Neutrophil (primary cell): ENCODE data around the gene C2CD3.

Experiments
- H3K27ac ChIP-seq: fragments of 200-600 bp; sonication (generic); 2 replicates; pipeline ENCODE4 v1.5.1; 2016; ENCODE audit warnings: mild to moderate bottlenecking, moderate library complexity
- H3K27me3 ChIP-seq: fragments of 200-600 bp; sonication (generic); 2 replicates; pipeline ENCODE4 v1.6.0; 2016; ENCODE audit warnings: mild to moderate bottlenecking
- H3K36me3 ChIP-seq: fragments of 200-600 bp; sonication (generic); 2 replicates; pipeline ENCODE4 v1.5.1; 2017
- H3K4me1 ChIP-seq, 2 experiments: fragments of 200-600 bp in 1 of 2; sonication (generic) in 1 of 2; 1 replicate in 1 of 2; 2 replicates in 1 of 2; pipeline versions ENCODE4 v1.5.1 to v1.6.1; 2013 to 2016; ENCODE audit warnings: low read depth in 1 of 2, low read length in 1 of 2, mild to moderate bottlenecking in 1 of 2, moderate library complexity in 1 of 2; ENCODE audit not compliant: control insufficient read depth in 1 of 2, insufficient read depth in 1 of 2
- H3K4me3 ChIP-seq, 2 experiments: fragments of 200-600 bp in 1 of 2; sonication (generic) in 1 of 2; 1 replicate in 1 of 2; 2 replicates in 1 of 2; pipeline ENCODE4 v1.5.1; 2013 to 2016; ENCODE audit warnings: low read depth in 1 of 2, low read length in 1 of 2, mild to moderate bottlenecking in 1 of 2, moderate library complexity in 1 of 2
- H3K9me3 ChIP-seq: fragments of 200-600 bp; sonication (generic); 2 replicates; pipeline ENCODE4 v1.5.1; 2016
- TF ChIP-seq, protein P1 (sequence below): fragments of 200-600 bp; sonication (generic); IDR thresholded peaks from 2 replicates; pipeline ENCODE4 v1.5.1; 2016; ENCODE audit warnings: antibody characterized with exemption

The C2CD3 gene

DNA sequence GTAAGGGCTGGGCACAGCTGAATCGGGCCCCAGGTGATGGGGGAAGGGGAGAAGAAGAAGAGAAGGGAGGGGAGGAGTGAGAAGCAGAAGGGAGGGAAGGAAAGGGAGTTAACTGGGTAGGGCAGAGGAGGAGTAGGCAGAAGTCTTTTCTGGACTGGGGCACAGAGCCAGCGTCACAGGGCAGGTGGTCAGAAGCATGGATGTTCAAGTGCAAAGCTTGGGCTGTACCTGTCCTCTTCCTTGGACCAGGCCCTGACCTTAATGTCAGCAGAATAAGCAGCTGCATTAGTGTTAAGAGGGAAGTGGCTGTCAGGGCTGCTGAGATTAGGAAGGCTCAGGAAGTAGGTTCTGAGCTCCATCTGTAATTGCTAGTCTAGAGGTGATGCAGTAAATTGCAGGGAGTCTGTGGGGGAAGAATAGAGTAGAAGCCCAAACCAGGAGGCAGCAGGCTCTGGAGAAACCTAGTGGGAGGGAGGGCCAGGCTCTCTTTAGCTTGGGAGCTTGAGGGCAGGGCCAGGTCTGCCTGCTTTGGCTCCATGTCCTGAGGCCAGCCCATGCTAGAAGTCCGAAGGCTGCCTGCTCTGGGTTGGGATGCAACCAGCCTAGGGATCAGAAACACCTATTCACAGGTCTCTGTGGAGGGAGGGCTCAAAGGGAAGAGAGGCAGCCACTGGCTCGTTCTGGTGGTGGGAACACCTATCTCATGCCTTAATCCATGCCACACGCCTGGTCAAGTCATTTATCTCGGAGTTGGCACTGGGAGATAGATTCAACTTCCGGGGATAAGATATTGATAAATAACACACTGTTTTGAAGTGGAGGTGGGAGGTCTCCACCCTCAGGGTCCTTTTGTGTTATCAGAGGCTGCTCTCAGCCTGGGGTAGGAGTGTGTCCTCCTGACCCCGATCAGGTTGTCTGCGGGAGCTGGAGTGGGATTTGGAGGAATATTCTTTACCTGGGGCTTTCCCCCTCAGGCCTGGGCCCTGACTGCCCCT, 160.2 kb downstream of the C2CD3 start:
- H3K4me3 ChIP-seq = no peak overlapping the region

DNA sequence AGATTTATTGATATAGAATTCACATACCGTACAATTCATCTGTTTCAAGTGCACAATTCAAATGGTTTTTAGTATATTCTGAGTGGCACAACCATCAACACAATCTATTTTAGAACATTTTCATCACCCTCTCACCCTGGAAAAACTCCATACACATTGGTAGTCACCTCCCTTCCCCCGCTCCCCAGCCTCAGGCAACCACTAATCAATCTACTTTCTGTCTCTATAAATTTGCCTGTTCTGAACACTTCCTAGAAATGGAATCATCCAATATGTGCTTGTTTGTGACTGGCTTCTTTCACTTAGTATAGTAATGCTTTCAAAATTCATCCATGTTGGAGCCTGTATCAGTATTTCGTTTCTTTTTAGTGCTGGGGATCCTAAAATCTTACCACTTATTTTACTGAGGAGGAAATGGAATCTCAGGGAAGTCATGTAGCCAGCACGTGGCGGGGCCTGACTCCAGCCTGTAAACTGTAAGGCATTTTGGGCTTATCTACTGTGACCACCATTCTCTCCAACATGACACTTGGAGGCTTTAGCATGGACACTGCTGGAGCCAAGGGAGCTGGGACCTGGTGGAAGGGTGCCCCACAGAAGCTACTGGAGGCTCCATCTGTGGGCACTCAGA, 161.0 kb downstream of the C2CD3 start:
- peaks cover 37% of the 10 kb centered on the region for H3K36me3 ChIP-seq

More for the DNA sequence above, 160.2 kb downstream of the C2CD3 start:
- H3K4me1 ChIP-seq = no peaks in the 10 kb centered on the region
- H3K9me3 ChIP-seq = no peaks in the 10 kb centered on the region
- peaks cover 35% of the 10 kb centered on the region for H3K36me3 ChIP-seq
- H3K27ac ChIP-seq = no peak overlapping the region
- no peaks in the 10 kb centered on the region for H3K27me3 ChIP-seq
- TF ChIP-seq, protein P1, sequence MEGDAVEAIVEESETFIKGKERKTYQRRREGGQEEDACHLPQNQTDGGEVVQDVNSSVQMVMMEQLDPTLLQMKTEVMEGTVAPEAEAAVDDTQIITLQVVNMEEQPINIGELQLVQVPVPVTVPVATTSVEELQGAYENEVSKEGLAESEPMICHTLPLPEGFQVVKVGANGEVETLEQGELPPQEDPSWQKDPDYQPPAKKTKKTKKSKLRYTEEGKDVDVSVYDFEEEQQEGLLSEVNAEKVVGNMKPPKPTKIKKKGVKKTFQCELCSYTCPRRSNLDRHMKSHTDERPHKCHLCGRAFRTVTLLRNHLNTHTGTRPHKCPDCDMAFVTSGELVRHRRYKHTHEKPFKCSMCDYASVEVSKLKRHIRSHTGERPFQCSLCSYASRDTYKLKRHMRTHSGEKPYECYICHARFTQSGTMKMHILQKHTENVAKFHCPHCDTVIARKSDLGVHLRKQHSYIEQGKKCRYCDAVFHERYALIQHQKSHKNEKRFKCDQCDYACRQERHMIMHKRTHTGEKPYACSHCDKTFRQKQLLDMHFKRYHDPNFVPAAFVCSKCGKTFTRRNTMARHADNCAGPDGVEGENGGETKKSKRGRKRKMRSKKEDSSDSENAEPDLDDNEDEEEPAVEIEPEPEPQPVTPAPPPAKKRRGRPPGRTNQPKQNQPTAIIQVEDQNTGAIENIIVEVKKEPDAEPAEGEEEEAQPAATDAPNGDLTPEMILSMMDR = no peak

DNA sequence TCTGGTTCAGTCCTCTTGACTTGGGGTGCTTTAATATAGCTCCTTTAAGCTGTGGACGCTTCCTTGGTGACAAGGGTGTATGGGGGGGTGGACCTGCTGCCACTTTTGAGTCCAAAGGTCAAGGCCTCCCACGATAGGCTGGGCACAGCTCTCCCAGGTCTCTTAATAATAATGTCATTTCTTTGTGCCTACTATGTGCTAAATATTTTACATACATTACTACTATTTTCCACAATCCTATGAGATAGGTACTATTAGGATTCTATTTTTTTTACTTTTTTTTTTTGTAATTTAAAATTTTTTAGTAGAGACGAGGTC, 161.6 kb downstream of the C2CD3 start:
- H3K27ac ChIP-seq = no peak overlapping the region
- no peaks in the 10 kb centered on the region for H3K4me1 ChIP-seq
- H3K4me3 ChIP-seq = no peak overlapping the region

More for the DNA sequence above, 161.0 kb downstream of the C2CD3 start:
- TF ChIP-seq, protein P1 = no peak
- Histone ChIP-seq H3K27me3 (no peaks in the 10 kb centered on the region), H3K27ac (no peak overlapping the region), H3K4me3 (no peak overlapping the region), H3K9me3 (no peaks in the 10 kb centered on the region), H3K4me1 (no peaks in the 10 kb centered on the region)

DNA sequence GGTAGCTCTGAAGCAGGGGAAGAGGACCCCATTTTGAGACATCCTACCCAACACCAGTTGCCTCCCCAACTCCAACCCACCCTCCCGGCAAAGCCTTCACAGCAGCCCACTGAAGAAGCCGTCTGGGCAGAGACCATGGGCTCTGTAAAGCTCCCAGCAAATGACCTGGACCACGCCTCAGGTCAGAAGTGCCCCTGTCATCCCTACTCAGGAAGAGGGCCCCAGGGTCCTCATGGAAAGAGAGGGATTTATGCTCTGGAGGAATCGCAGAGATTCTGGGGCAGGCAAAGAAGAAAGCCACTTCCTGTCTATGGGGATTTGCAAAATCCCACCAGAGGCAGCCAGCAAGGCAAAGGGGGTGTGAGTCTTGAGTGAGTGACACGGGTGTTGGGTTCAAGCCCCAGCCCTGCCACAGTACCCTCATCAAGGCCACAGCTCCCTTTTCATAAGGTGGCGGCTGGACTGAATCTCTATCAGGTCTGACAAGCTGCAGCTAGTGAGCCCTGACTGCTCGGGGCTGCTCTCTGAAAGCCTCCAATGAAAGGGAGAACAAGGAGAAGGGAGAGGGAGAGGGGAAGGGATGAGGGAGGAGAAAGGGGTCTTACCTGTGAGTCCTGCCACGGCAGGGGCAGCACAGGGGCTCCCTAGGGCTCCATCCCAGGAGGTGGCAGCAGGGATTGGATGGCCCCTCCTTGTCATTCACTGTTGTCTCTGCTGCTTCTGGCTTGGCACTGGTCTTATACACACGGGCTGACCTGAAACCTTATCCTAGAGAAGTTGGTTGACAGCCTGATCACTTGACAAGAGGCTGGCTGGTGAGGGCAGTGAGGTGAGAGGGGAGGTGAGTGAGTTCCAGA, 162.2 kb downstream of the C2CD3 start, which contains the start of gene UCP3:
Gene UCP3, minus strand, starts transcription at position 713 of the 857 bp plus-strand sequence. CDS start 2,043 bp downstream, outside the sequence.
- Histone ChIP-seq H3K9me3 (no peaks in the 10 kb centered on the region), H3K4me1 (no peaks in the 10 kb centered on the region), H3K27ac (no peak within 1 kb of the TSS), H3K4me3 (no peak within 1 kb of the TSS), H3K36me3 (peaks cover 36% of the 10 kb centered on the region), H3K27me3 (no peaks in the 10 kb centered on the region)
- TF ChIP-seq, protein P1 = no peak

More for the DNA sequence above, 161.6 kb downstream of the C2CD3 start:
- Histone ChIP-seq H3K27me3 (no peaks in the 10 kb centered on the region), H3K9me3 (no peaks in the 10 kb centered on the region), H3K36me3 (peaks cover 33% of the 10 kb centered on the region)
- TF ChIP-seq, protein P1 = no peak

DNA sequence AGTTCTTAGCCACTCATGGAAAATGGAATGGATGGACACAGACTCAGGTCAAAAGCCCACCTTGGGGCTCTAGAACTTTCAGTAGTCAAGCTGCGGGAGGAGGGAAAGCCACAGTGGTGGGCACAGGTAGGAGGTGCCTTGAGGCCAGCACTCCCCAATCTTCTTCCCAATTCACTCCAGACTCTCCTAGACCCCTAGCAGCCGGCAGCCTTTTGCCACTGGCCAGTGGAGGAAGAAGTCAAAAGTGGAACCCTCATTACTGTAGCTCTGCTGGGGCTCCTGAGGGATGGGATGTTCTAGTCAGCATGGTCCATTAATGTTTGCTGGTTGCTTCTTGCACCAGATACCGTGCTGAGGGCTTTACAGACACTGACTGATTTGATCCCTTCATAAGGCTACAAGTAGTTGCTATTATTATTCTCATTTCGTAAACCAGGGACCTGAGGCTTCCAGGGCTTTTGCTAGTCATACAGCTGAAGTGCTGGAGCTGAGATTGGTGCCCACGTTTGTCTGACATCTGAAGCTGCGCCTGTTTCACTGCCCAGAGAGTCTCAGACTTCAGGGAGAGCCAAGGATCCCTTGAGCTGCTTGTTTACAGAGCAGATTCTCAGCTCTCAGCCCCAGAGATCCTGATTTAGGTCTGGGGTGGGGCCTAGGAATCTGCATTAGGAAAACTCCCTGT, 163.0 kb downstream of the C2CD3 start:
- Histone ChIP-seq H3K27me3 (no peaks in the 10 kb centered on the region), H3K4me1 (no peaks in the 10 kb centered on the region), H3K27ac (no peak overlapping the region), H3K36me3 (peaks cover 38% of the 10 kb centered on the region), H3K9me3 (no peaks in the 10 kb centered on the region), H3K4me3 (no peak overlapping the region)
- TF ChIP-seq, protein P1 = no peak
